HCT116 (cell line): ENCODE data around the gene DBX2. TPM values are rescaled to one million over a fixed set of nuclear protein-coding genes. Genes with fewer than 3 reads are reported as not detected.

Source experiments
- ATAC-seq: fragments of 200-7000 bp; cut with Tn5 transposase; 2 replicates; pipeline ENCODE4 v1.9.1; 2020; ENCODE audit warnings: mild to moderate bottlenecking, moderate library complexity
- BruUV-seq: library from RNA; stranded (reverse); fragments of 400-500 nt; replicated peaks from 2 replicates; lab custom pipeline; 2021; lab: Mats Ljungman, UMichigan
- CTCF ChIA-PET: fragments of 300-600 bp; sonication (Branson Sonifier 250); formaldehyde crosslinking; loops from one replicate; lab custom pipeline; 2021; ENCODE audit warnings: antibody characterized with exemption; lab: Charles Lee
- POLR2A ChIA-PET: fragments of 300-600, 350-600 bp; sonication (Branson Sonifier 250); formaldehyde crosslinking; loops from one replicate; lab custom pipeline; 2021; ENCODE audit warnings: antibody characterized with exemption; lab: Charles Lee
- RAD21 ChIA-PET, 2 experiments: fragments of 300-600 bp; sonication (Branson Sonifier 250); formaldehyde crosslinking; loops; one replicate each; lab custom pipeline; 2023; ENCODE audit warnings: low total read pairs in 2 of 2; ENCODE audit not compliant: uncharacterized antibody in 2 of 2, unreplicated experiment in 2 of 2, low non-redundant PET in 1 of 2; lab: Charles Lee
- DNase-seq: peaks from one replicate; pipeline ENCODE4 v3.0.0-alpha.2; 2010; ENCODE audit warnings: low read depth, low spot score
- H2AFZ ChIP-seq: fragments of 200-600 bp; shearing (Covaris generic), sonication (generic); 2 replicates; pipeline ENCODE4 v1.6.1; 2017; ENCODE audit warnings: low read depth, mixed run types, mixed read lengths, antibody characterized with exemption, low read length; ENCODE audit not compliant: poor library complexity, severe bottlenecking
- H3K27ac ChIP-seq: 2 replicates; pipeline ENCODE4 v1.5.1; 2012; ENCODE audit warnings: low read depth, low read length
- H3K27me3 ChIP-seq: fragments of 200-600 bp; sonication (generic); 2 replicates; pipeline ENCODE4 v1.6.1; 2016; ENCODE audit warnings: mixed run types, low read length, mixed read lengths; ENCODE audit not compliant: insufficient read depth
- H3K36me3 ChIP-seq, 2 experiments: fragments of 200-500 bp in 1 of 2; fragments of 200-600 bp in 1 of 2; sonication (Bioruptor generic) in 1 of 2; sonication (generic) in 1 of 2; 2 replicates each; pipeline versions ENCODE4 v1.5.1 to v1.6.1; 2014 to 2016; ENCODE audit warnings: low read length in 2 of 2, inconsistent platforms in 1 of 2, mixed read lengths in 1 of 2, mixed run types in 1 of 2; ENCODE audit not compliant: insufficient read depth in 2 of 2, control insufficient read depth in 1 of 2
- H3K4me1 ChIP-seq, 2 experiments: fragments of 200-600 bp in 1 of 2; sonication (generic) in 1 of 2; 2 replicates each; pipeline versions ENCODE4 v1.5.1 to v1.6.1; 2012 to 2017; ENCODE audit warnings: low read length in 2 of 2, inconsistent platforms in 1 of 2, mild to moderate bottlenecking in 1 of 2, mixed read lengths in 1 of 2, mixed run types in 1 of 2, moderate library complexity in 1 of 2; ENCODE audit not compliant: insufficient read depth in 2 of 2, control insufficient read depth in 1 of 2
- H3K4me2 ChIP-seq: fragments of 200-600 bp; sonication (generic); 2 replicates; pipeline ENCODE4 v1.6.1; 2017; ENCODE audit warnings: mixed run types, low read length, mixed read lengths
- H3K4me3 ChIP-seq, 2 experiments: fragments of 200-600 bp in 1 of 2; sonication (generic) in 1 of 2; replicated peaks in 1 of 2; 2 replicates each; pipeline ENCODE4 v1.5.1; 2011 to 2016; ENCODE audit warnings: low read length in 2 of 2, control low read depth in 1 of 2, low read depth in 1 of 2, mild to moderate bottlenecking in 1 of 2, mixed read lengths in 1 of 2, mixed run types in 1 of 2
- H3K79me2 ChIP-seq: fragments of 200-600 bp; sonication (generic); 2 replicates; pipeline ENCODE4 v1.6.1; 2017; ENCODE audit warnings: mild to moderate bottlenecking, mixed run types, low read length, moderate library complexity, mixed read lengths; ENCODE audit not compliant: insufficient read depth
- H3K9ac ChIP-seq: fragments of 200-600 bp; sonication (generic); 2 replicates; pipeline ENCODE4 v1.6.1; 2016; ENCODE audit warnings: low read length, mixed read lengths
- H3K9me2 ChIP-seq: fragments of 200-600 bp; sonication (generic), shearing (Covaris generic); 2 replicates; pipeline ENCODE4 v1.6.1; 2017; ENCODE audit warnings: mixed run types, mild to moderate bottlenecking, moderate library complexity; ENCODE audit not compliant: insufficient read depth
- H3K9me3 ChIP-seq, 2 experiments: fragments of 200-500 bp in 1 of 2; fragments of 200-600 bp in 1 of 2; sonication (Bioruptor generic) in 1 of 2; sonication (generic) in 1 of 2; 2 replicates each; pipeline ENCODE4 v1.6.1; 2014 to 2017; ENCODE audit warnings: low read length in 2 of 2, mixed read lengths in 2 of 2, inconsistent platforms in 1 of 2, low read depth in 1 of 2, mild to moderate bottlenecking in 1 of 2, mixed run types in 1 of 2, moderate library complexity in 1 of 2; ENCODE audit not compliant: control insufficient read depth in 1 of 2, insufficient read depth in 1 of 2
- H4K20me1 ChIP-seq: fragments of 200-600 bp; sonication (generic), shearing (Covaris generic); 2 replicates; pipeline ENCODE4 v1.6.1; 2017; ENCODE audit warnings: mixed run types, mild to moderate bottlenecking, moderate library complexity; ENCODE audit not compliant: insufficient read depth
- CEBPB ChIP-seq: IDR thresholded peaks from 2 replicates; pipeline ENCODE4 v1.6.1; 2012; ENCODE audit warnings: low read depth
- EGR1 ChIP-seq: IDR thresholded peaks from 2 replicates; pipeline ENCODE4 v1.6.1; 2012; ENCODE audit warnings: low read depth
- EZH2 ChIP-seq: fragments of 200-600 bp; sonication (generic); IDR thresholded peaks from 2 replicates; pipeline ENCODE4 v1.6.1; 2017; ENCODE audit warnings: antibody characterized with exemption, mixed run types
- EZH2phosphoT487 ChIP-seq: fragments of 200-600 bp; IDR thresholded peaks from 2 replicates; pipeline ENCODE4 v1.6.1; 2018; ENCODE audit warnings: antibody characterized with exemption, borderline replicate concordance
- JUND ChIP-seq: IDR thresholded peaks from 2 replicates; pipeline ENCODE4 v1.6.1; 2012
- RAD21 ChIP-seq: IDR thresholded peaks from 2 replicates; pipeline ENCODE4 v1.6.1; 2012; ENCODE audit warnings: low read depth, mild to moderate bottlenecking
- SIN3A ChIP-seq: IDR thresholded peaks from 2 replicates; pipeline ENCODE4 v1.6.1; 2012; ENCODE audit warnings: low read depth
- TCF7L2 ChIP-seq: IDR thresholded peaks from 2 replicates; pipeline ENCODE4 v1.7.0; 2011; ENCODE audit warnings: borderline replicate concordance, inconsistent platforms; ENCODE audit not compliant: insufficient read depth, insufficient read length; ENCODE audit errors: extremely low read depth
- ZBTB33 ChIP-seq: IDR thresholded peaks from 2 replicates; pipeline ENCODE4 v1.6.1; 2011; ENCODE audit warnings: mild to moderate bottlenecking, low read length, moderate library complexity; ENCODE audit not compliant: insufficient replicate concordance; ENCODE audit errors: extremely low read depth
- ZFX ChIP-seq: fragments of 450-650 bp; IDR thresholded peaks from 2 replicates; pipeline ENCODE4 v1.6.1; 2017
- ZNF274 ChIP-seq: fragments of 200-500 bp; sonication (Bioruptor generic); IDR thresholded peaks from 2 replicates; pipeline ENCODE4 v1.6.1; 2014; ENCODE audit warnings: mild to moderate bottlenecking, low read depth, low read length, inconsistent platforms
- intact Hi-C: fragments of 100-400 bp; cut with micrococcal nuclease; formaldehyde crosslinking; loops from 2 replicates; pipeline ENCODE4 v1.10.0; 2022
- total RNA-seq: library from RNA; stranded (reverse); gene quantifications from one replicate; pipeline ENCODE4 v1.2.1, GENCODE V29; 2021; ENCODE audit not compliant: unreplicated experiment
- TF ChIP-seq, protein P1 (sequence below): IDR thresholded peaks from 2 replicates; pipeline ENCODE4 v1.6.1; 2012
- TF ChIP-seq, protein P2 (sequence below): IDR thresholded peaks from 2 replicates; pipeline ENCODE4 v1.6.1; 2012

The DBX2 gene
- total RNA-seq, 1 experiment from 2014 or later = not detected

GRCh38 chr12:45017916-45018315 is 33.0 kb downstream of the DBX2 start:
- CTCF ChIA-PET = no interaction called here

More at GRCh38 chr12:45017916-45018315, 33.0 kb downstream of the DBX2 start:
- no peak overlapping the region for H3K9ac ChIP-seq
- no peaks in the 10 kb centered on the region for H3K79me2 ChIP-seq
- TF ChIP-seq, protein P1, sequence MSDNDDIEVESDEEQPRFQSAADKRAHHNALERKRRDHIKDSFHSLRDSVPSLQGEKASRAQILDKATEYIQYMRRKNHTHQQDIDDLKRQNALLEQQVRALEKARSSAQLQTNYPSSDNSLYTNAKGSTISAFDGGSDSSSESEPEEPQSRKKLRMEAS = no peak
- no peak for TF ChIP-seq EZH2
- no peak for TF ChIP-seq ZFX
- no peak for TF ChIP-seq RAD21
- no peak for TF ChIP-seq TCF7L2
- TF ChIP-seq EGR1 = no peak
- TF ChIP-seq, protein P2, sequence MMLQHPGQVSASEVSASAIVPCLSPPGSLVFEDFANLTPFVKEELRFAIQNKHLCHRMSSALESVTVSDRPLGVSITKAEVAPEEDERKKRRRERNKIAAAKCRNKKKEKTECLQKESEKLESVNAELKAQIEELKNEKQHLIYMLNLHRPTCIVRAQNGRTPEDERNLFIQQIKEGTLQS = no peak
- TF ChIP-seq ZBTB33 = no peak
- no peak for TF ChIP-seq CEBPB
- TF ChIP-seq ZNF274 = no peak
- TF ChIP-seq SIN3A = no peak
- no peak for TF ChIP-seq EZH2phosphoT487
- no peak for TF ChIP-seq JUND
- DNase-seq (no peak), ATAC-seq (no peak)
- H3K4me1 ChIP-seq = no peaks in the 10 kb centered on the region
- no peak overlapping the region for H3K27ac ChIP-seq
- H3K4me3 ChIP-seq = no peak overlapping the region
- POLR2A ChIA-PET = no interaction called here
- H3K9me3 ChIP-seq = no peaks in the 10 kb centered on the region
- no peaks in the 10 kb centered on the region for H3K27me3 ChIP-seq
- no peak overlapping the region for H3K4me2 ChIP-seq
- H3K36me3 ChIP-seq = no peaks in the 10 kb centered on the region
- no peaks in the 10 kb centered on the region for H3K9me2 ChIP-seq
- intact Hi-C loops = loop anchor here (2.0 kb wide), 1 partner anchor 27 kb away; no protein-coding TSS in a partner anchor
- H4K20me1 ChIP-seq = no peaks in the 10 kb centered on the region
- RAD21 ChIA-PET = no interaction called here
- BruUV-seq = no TSS peak
- no peak overlapping the region for H2AFZ ChIP-seq
